Keratinocyte (primary cell): ENCODE measurements around the gene CDA. TPM values are rescaled to one million over a fixed set of nuclear protein-coding genes. Genes with fewer than 3 reads are reported as not detected.

ENCODE experiments used
- DNase-seq: peaks from one replicate; pipeline ENCODE4 v3.0.0-alpha.2; 2011; ENCODE audit warnings: low read depth, missing footprints, low spot score
- FAIRE-seq: peaks from 2 replicates; lab custom pipeline; 2011; peaks lifted over from hg19 to GRCh38; lab: Jason Lieb, UNC
- H2AFZ ChIP-seq: 2 replicates; pipeline ENCODE4 v1.6.0; 2012; ENCODE audit warnings: low read length, control low read depth, inconsistent platforms; ENCODE audit not compliant: control insufficient read depth
- H3K27ac ChIP-seq: 2 replicates; pipeline ENCODE4 v1.5.1; 2011; ENCODE audit warnings: low read length; ENCODE audit not compliant: control insufficient read depth, insufficient read depth
- H3K27me3 ChIP-seq: 3 replicates; pipeline ENCODE4 v1.6.0; 2011; ENCODE audit warnings: low read length; ENCODE audit not compliant: control insufficient read depth, insufficient read depth; ENCODE audit errors: extremely low read depth
- H3K36me3 ChIP-seq, 2 experiments: 2 replicates in 1 of 2; 3 replicates in 1 of 2; pipeline ENCODE4 v1.5.1; 2011; ENCODE audit warnings: low read length in 2 of 2, mild to moderate bottlenecking in 1 of 2; ENCODE audit not compliant: control insufficient read depth in 2 of 2, insufficient read depth in 2 of 2; ENCODE audit errors: extremely low read depth in 1 of 2
- H3K4me1 ChIP-seq: 3 replicates; pipeline ENCODE4 v1.5.1; 2011; ENCODE audit warnings: low read length; ENCODE audit not compliant: control insufficient read depth, insufficient read depth; ENCODE audit errors: extremely low read depth
- H3K4me2 ChIP-seq: 3 replicates; pipeline ENCODE4 v1.6.0; 2011; ENCODE audit warnings: low read depth, low read length; ENCODE audit not compliant: control insufficient read depth, insufficient read depth; ENCODE audit errors: extremely low read depth
- H3K4me3 ChIP-seq, 3 experiments: fragments of 200-600 bp in 1 of 3; sonication (generic) in 1 of 3; 2 replicates in 2 of 3; 3 replicates in 1 of 3; pipeline ENCODE4 v1.5.1; 2011 to 2016; ENCODE audit warnings: low read length in 3 of 3, mild to moderate bottlenecking in 3 of 3, control low read depth in 2 of 3, inconsistent platforms in 1 of 3, low read depth in 1 of 3, mixed read lengths in 1 of 3, mixed run types in 1 of 3, moderate library complexity in 1 of 3; ENCODE audit not compliant: control insufficient read depth in 2 of 3, insufficient read depth in 2 of 3; ENCODE audit errors: extremely low read depth in 1 of 3
- H3K79me2 ChIP-seq: 2 replicates; pipeline ENCODE4 v1.6.0; 2012; ENCODE audit warnings: low read length; ENCODE audit not compliant: control insufficient read depth, insufficient read depth
- H3K9ac ChIP-seq: 3 replicates; pipeline ENCODE4 v1.6.0; 2011; ENCODE audit warnings: low read length; ENCODE audit not compliant: control insufficient read depth, insufficient read depth; ENCODE audit errors: extremely low read depth
- H3K9me1 ChIP-seq: 3 replicates; pipeline ENCODE4 v1.6.0; 2011; ENCODE audit warnings: low read length; ENCODE audit not compliant: control insufficient read depth, insufficient read depth; ENCODE audit errors: extremely low read depth
- H3K9me3 ChIP-seq: 2 replicates; pipeline ENCODE4 v1.5.1; 2012; ENCODE audit warnings: low read depth, low read length; ENCODE audit not compliant: control insufficient read depth
- H4K20me1 ChIP-seq: 3 replicates; pipeline ENCODE4 v1.6.0; 2011; ENCODE audit warnings: low read length; ENCODE audit not compliant: control insufficient read depth, insufficient read depth; ENCODE audit errors: extremely low read depth
- CTCF ChIP-seq, 3 experiments: IDR thresholded peaks in 1 of 3; conservative IDR thresholded peaks in 1 of 3; optimal IDR thresholded peaks in 1 of 3; 2 replicates in 2 of 3; 3 replicates in 1 of 3; pipeline versions ENCODE3 to v1.5.1; 2011; ENCODE audit warnings: low read length in 3 of 3, mild to moderate bottlenecking in 3 of 3, moderate library complexity in 2 of 3, control low read depth in 1 of 3, inconsistent platforms in 1 of 3; ENCODE audit not compliant: insufficient read depth in 2 of 3; ENCODE audit errors: extremely low read depth in 1 of 3
- EZH2 ChIP-seq: IDR thresholded peaks from one replicate; pipeline ENCODE4 v1.6.1; 2012; ENCODE audit warnings: inconsistent platforms, mild to moderate bottlenecking, low read length, moderate library complexity
- dilution Hi-C: fragments of 300-500 bp; cut with MboI; formaldehyde crosslinking; loops from one replicate; pipeline ENCODE4 v1.7.0; 2020; ENCODE audit warnings: low sequenced_read_pairs; ENCODE audit not compliant: extremely low pct_ligation_motif_present
- polyA plus RNA-seq, 5 experiments: library from polyadenylated mRNA; depleted of rRNA in 3 of 5; stranded (reverse) in 3 of 5; stranded (forward) in 1 of 5; unstranded in 1 of 5; fragments of >200 nt; gene quantifications; 1 replicate in 1 of 5; 2 replicates in 3 of 5; 3 replicates in 1 of 5; pipeline versions ENCODE4 v1.2.1 to v1.2.3, GENCODE V29; 2011 to 2012; ENCODE audit warnings: missing spikeins in 2 of 5, low read depth in 1 of 5, low replicate concordance in 1 of 5

Gene CDA
- polyA plus RNA-seq, 1 donor (not counting 4 experiments of a cell fraction or from before 2014, with no cell fraction given): 44.9 TPM

DNA sequence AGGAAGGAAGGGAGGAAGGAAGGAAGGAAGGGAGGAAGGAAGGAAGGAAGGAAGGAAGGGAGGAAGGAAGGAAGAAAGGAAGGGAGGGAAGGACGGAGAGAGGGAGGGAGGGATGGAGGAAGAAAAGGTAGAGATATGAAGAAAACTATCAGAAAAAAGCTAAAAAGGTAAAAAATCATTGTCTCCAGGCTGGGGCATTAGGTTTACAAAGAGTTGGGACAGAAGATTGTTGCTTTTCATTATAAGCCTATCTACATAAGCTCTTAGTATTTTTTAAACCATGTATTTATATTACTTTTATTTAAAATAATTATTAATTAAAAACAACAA is 37.2 kb downstream of the CDA start:
- Histone ChIP-seq H3K4me1 (no peaks in the 10 kb centered on the region), H3K9me1 (no peaks in the 10 kb centered on the region), H3K36me3 (no peaks in the 10 kb centered on the region), H3K9ac (no peak overlapping the region), H2AFZ (no peak overlapping the region), H3K27ac (no peak overlapping the region), H3K4me2 (no peak overlapping the region), H3K79me2 (no peaks in the 10 kb centered on the region), H3K9me3 (no peaks in the 10 kb centered on the region), H3K4me3 (no peak overlapping the region), H3K27me3 (no peaks in the 10 kb centered on the region), H4K20me1 (no peaks in the 10 kb centered on the region)
- no peak for DNase-seq
- TF ChIP-seq EZH2: no peak
- no peak for TF ChIP-seq CTCF (optimal IDR thresholded peaks at IDR 0.05 in 1 of 3, IDR thresholded peaks at IDR 0.05 in 1 of 3, conservative IDR thresholded peaks at IDR 0.05 in 1 of 3; ENCODE audit: extremely low read depth in 1 of 3, insufficient read depth in 2 of 3, low read length in 3 of 3)
- no peak for FAIRE-seq
- dilution Hi-C loops: no loop called here

- no peak for FAIRE-seq
- no peaks in the 10 kb centered on the region for H3K79me2 ChIP-seq
- TF ChIP-seq CTCF (optimal IDR thresholded peaks at IDR 0.05 in 1 of 3, IDR thresholded peaks at IDR 0.05 in 1 of 3, conservative IDR thresholded peaks at IDR 0.05 in 1 of 3; ENCODE audit: extremely low read depth in 1 of 3, insufficient read depth in 2 of 3, low read length in 3 of 3) (no peak), EZH2 (no peak)
- no peaks in the 10 kb centered on the region for H3K4me1 ChIP-seq
- H3K9me3 ChIP-seq: no peaks in the 10 kb centered on the region
- no peaks in the 10 kb centered on the region for H3K36me3 ChIP-seq
- no peak for DNase-seq
- dilution Hi-C loops: no loop called here
- no peak overlapping the region for H3K9ac ChIP-seq
- H3K9me1 ChIP-seq: no peaks in the 10 kb centered on the region
- no peak overlapping the region for H3K27ac ChIP-seq
- no peaks in the 10 kb centered on the region for H4K20me1 ChIP-seq
- H3K4me3 ChIP-seq: no peak overlapping the region
- no peak overlapping the region for H2AFZ ChIP-seq
- H3K27me3 ChIP-seq: no peaks in the 10 kb centered on the region
- H3K4me2 ChIP-seq: no peak overlapping the region
Measured at GRCh38 chr1:20626524-20626923, 37.6 kb downstream of the CDA start.
